AG09319 (cell line): ENCODE measurements around the gene TMEM233.
"Not testable (repeated sequence)": the region's sequence is repeated elsewhere in the genome, so short reads cannot be mapped to it uniquely, and the experiment has no call there.

Experiments used
- DNase-seq: peaks from one replicate; pipeline ENCODE4 v3.0.0-alpha.2; 2010; ENCODE audit warnings: low read depth; ENCODE audit errors: extremely low read depth
- CTCF ChIP-seq: IDR thresholded peaks from 2 replicates; pipeline ENCODE4 v1.5.1; 2011; ENCODE audit warnings: low read depth, mild to moderate bottlenecking, inconsistent platforms, low read length, moderate library complexity

Gene TMEM233

DNA sequence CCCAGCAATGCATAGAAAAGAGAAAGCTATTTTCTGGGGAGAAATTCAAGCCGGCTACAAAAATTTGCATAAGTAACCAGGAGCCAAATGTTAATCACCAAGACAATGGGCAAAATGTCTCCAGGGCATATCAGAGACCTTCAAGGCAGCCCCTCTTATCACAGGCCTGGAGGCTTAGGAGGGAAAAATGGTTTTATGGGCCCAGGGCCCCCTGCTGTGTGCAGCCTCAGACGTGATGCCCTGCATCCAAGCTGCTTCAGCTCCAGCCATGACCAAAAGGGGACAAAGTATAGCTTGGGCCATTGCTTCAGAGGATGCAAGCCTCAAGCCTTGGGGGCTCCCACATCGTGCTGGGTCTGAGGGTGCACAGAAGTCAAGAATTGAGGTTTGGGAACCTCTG lies 15.8 kb downstream of the TMEM233 start:
- no peak for DNase-seq
- TF ChIP-seq CTCF: no peak

DNA sequence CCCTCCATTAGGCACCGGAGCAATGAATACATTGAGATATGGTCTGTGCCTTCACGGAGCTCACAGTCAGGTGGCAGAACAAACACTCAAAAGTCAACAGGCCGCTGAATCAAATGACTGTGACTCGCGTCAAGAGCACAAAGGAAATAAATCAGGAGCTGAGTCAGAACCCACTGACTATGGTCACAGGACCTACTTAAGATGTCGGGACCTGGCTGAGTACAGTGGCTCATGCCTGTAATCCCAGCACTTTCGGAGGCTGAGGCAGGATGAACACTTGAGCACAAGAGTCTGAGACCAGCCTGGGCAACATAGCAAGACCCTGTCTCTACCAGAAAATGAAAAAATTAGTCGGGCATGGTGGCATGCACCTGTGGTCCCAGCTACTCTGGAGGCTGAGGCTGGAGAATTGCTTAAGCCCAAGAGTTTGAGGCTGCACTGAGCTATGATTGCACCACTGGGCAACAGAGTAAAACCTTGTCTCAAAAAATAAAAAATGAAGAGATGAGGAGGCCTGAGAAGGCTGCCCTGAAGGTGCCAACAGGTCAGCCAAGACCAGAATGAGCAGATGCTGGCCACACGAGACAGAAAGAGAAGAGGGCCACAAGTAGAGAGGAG lies 19.9 kb downstream of the TMEM233 start:
- TF ChIP-seq CTCF: no peak
- DNase-seq: no peak

- DNase-seq: no peak
- TF ChIP-seq CTCF: no peak
These were observed 21.1 kb downstream of the TMEM233 start for GRCh38 chr12:119614705-119615104.

- no peak for TF ChIP-seq CTCF
- no peak for DNase-seq
These were observed 22.2 kb downstream of the TMEM233 start for GRCh38 chr12:119615518-119616475.

- DNase-seq: not testable (repeated sequence)
These were observed 24.8 kb downstream of the TMEM233 start for GRCh38 chr12:119618328-119618896.

GRCh38 chr12:119620490-119620889 lies 26.9 kb downstream of the TMEM233 start:
- DNase-seq: no peak
- TF ChIP-seq CTCF: no peak

DNA sequence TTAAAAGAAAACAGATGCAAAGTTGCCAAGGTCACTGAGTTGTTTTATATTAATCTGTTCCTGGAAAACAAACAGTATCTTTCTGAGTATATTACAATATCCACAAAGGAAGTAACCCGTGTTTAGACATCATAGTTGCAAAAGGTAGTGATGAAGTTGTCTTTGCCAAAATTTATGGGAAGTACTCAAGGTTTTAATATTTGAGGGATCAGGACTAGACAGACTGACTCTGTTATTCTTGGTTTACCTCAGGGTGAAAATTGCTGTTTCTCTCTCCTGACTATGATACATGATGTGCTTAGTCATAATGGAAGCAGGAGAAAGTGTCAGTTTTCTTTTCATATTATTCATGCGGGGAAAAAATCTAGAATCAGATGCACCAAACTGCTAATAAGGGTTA lies 28.3 kb downstream of the TMEM233 start:
- TF ChIP-seq CTCF: no peak
- DNase-seq: no peak
